Brain microvascular endothelial cell (primary cell): Measurements from ENCODE around the gene TCAIM.
"Not testable (repeated sequence)": the region's sequence is repeated elsewhere in the genome, so short reads cannot be mapped to it uniquely, and the experiment has no call there.

Source experiments
- DNase-seq: peaks from one replicate; pipeline ENCODE4 v3.0.0-alpha.2; 2020
- H3K27ac ChIP-seq: fragments of 250-450 bp; sonication (Bioruptor Pico); 2 replicates; pipeline ENCODE4 v1.5.1; 2020; ENCODE audit warnings: mild to moderate bottlenecking, moderate library complexity
- H3K27me3 ChIP-seq: fragments of 250-450 bp; sonication (Bioruptor Pico); replicated peaks from 2 replicates; pipeline ENCODE4 v1.5.1; 2020; ENCODE audit warnings: mild to moderate bottlenecking
- H3K36me3 ChIP-seq: fragments of 250-450 bp; sonication (Bioruptor Pico); replicated peaks from 2 replicates; pipeline ENCODE4 v1.5.1; 2020; ENCODE audit warnings: mild to moderate bottlenecking
- H3K4me3 ChIP-seq: 2 replicates; pipeline ENCODE4 v1.5.1; 2011; ENCODE audit warnings: low read depth, mild to moderate bottlenecking, control low read depth, low read length, moderate library complexity
- in situ Hi-C: cut with HindIII; loops from 2 replicates; pipeline ENCODE4 v1.10.0; 2017; ENCODE audit warnings: low sequenced_read_pairs, low pct_ligation_motif_present
- TF ChIP-seq, protein P1 (sequence below): IDR thresholded peaks from 2 replicates; pipeline ENCODE4 v1.5.1; 2011; ENCODE audit warnings: low read depth, mild to moderate bottlenecking, moderate library complexity, low read length, control low read depth, inconsistent platforms; ENCODE audit errors: missing control alignments

The TCAIM gene

DNA sequence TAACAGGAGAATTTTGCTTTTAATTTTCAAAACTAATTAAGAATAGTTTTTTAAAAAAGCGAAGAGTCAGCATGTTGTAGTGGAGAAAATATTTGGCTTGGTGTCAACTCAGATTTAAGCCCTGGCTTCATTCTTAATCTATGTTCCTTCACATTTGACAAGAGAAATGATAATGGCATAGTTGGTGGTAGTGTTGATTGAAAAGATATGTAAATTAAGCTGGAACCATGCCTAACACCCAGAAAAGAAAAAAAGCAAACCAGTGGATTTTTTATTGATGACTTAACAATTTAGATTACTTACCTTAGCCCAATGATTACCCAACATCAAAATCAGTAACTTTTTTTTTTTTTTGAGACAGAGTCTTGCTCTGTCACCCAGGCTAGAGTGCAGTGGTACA is 27.4 kb downstream of the TCAIM start:
- Histone ChIP-seq H3K27ac (no peak overlapping the region), H3K4me3 (no peak overlapping the region), H3K36me3 (no peaks in the 10 kb centered on the region), H3K27me3 (no peaks in the 10 kb centered on the region)
- TF ChIP-seq, protein P1, sequence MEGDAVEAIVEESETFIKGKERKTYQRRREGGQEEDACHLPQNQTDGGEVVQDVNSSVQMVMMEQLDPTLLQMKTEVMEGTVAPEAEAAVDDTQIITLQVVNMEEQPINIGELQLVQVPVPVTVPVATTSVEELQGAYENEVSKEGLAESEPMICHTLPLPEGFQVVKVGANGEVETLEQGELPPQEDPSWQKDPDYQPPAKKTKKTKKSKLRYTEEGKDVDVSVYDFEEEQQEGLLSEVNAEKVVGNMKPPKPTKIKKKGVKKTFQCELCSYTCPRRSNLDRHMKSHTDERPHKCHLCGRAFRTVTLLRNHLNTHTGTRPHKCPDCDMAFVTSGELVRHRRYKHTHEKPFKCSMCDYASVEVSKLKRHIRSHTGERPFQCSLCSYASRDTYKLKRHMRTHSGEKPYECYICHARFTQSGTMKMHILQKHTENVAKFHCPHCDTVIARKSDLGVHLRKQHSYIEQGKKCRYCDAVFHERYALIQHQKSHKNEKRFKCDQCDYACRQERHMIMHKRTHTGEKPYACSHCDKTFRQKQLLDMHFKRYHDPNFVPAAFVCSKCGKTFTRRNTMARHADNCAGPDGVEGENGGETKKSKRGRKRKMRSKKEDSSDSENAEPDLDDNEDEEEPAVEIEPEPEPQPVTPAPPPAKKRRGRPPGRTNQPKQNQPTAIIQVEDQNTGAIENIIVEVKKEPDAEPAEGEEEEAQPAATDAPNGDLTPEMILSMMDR = no peak
- no peak for DNase-seq
- in situ Hi-C loops = no loop called here

DNA sequence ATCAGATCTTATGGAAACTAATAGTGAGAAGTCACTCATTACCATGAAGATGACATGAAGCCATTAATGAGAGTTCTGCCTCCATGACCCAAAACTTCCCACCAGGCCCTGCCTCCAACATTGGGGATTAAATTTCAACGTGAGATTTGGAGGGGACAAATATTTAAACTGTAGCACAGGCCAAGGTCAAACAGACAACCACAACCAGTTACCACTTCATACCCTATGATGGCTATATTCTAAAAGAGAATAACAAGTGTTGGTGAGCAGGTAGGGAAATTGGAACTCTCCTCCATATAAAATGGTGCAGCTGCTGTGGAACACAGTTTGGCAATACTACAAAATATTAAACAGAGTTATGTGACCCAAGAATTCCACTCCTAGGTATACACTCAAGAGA is 36.9 kb downstream of the TCAIM start:
- DNase-seq = no peak
- no peaks in the 10 kb centered on the region for H3K36me3 ChIP-seq
- H3K4me3 ChIP-seq = no peak overlapping the region
- in situ Hi-C loops = no loop called here
- TF ChIP-seq, protein P1 = no peak
- no peak overlapping the region for H3K27ac ChIP-seq
- no peaks in the 10 kb centered on the region for H3K27me3 ChIP-seq

- no peak overlapping the region for H3K4me3 ChIP-seq
- no peak for DNase-seq
- no peaks in the 10 kb centered on the region for H3K36me3 ChIP-seq
- no peaks in the 10 kb centered on the region for H3K27me3 ChIP-seq
- in situ Hi-C loops = no loop called here
- no peak overlapping the region for H3K27ac ChIP-seq
- TF ChIP-seq, protein P1 = no peak
Observed at GRCh38 chr3:44387404-44387803, 48.8 kb downstream of the TCAIM start.

- Histone ChIP-seq H3K4me3 (no peak overlapping the region), H3K27ac (no peak overlapping the region), H3K36me3 (no peaks in the 10 kb centered on the region), H3K27me3 (no peaks in the 10 kb centered on the region)
- TF ChIP-seq, protein P1 = no peak
- in situ Hi-C loops = no loop called here
- DNase-seq = no peak
Observed at GRCh38 chr3:44392489-44392888, 53.9 kb downstream of the TCAIM start.

- no peaks in the 10 kb centered on the region for H3K27me3 ChIP-seq
- in situ Hi-C loops = no loop called here
- TF ChIP-seq, protein P1 = no peak
- H3K36me3 ChIP-seq = no peaks in the 10 kb centered on the region
- H3K4me3 ChIP-seq = no peak overlapping the region
- DNase-seq = no peak
- H3K27ac ChIP-seq = no peak overlapping the region
Observed at GRCh38 chr3:44395714-44396113, 57.1 kb downstream of the TCAIM start.

DNA sequence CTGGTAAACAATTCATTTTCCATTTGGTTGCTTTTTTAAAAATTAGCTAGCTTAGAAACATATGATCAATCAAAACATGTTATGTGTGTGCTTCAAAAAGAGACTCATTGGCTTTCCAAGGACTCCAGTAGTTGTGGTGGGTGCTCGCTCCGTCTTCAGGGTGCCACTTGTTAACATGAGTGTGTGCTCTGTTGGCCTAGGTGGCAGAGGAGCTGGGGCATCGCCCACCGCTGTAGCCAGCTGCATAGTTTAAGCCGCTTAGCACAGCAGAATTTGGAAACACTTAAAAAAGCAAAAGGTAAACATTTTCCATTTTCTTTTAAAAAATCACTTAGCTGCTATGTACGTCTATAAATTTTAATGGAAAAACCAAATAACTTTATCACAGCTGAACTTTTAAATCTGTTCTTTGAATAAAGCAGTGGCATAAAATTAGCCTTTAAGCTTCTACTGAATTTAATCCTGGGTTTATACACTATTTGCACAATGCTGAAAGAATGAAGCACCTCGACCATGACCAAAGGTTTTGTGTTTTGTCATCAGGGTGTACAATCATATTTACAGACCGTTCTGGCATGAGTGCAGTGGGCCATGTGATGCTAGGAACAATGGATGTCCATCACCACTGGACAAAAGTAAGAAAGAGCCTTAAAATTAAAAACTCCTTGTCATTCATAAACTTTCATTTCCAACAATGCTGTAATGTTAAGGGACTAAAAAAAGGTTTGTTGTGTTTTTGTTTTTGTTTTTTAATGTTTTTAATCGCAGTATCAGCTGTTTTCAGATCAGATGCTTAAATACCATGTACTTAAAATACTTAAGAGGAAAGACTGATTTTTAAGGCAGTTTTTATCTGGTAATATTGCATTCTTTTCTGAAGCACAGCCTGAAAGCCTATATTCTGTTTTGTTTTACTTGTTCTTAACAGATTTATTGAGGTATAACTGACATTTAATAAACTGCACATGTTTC is 57.9 kb downstream of the TCAIM start:
- Histone ChIP-seq H3K4me3 (no peak overlapping the region), H3K27ac (no peak overlapping the region), H3K36me3 (no peaks in the 10 kb centered on the region), H3K27me3 (no peaks in the 10 kb centered on the region)
- DNase-seq = no peak
- TF ChIP-seq, protein P1 = no peak
- in situ Hi-C loops = no loop called here

GRCh38 chr3:44398271-44398670 is 59.7 kb downstream of the TCAIM start:
- DNase-seq, H3K36me3 ChIP-seq, H3K27ac ChIP-seq, in situ Hi-C loops, H3K4me3 ChIP-seq, H3K27me3 ChIP-seq: not testable (repeated sequence)
